ENCODE data around the gene IGF1R.

The IGF1R gene

DNA sequence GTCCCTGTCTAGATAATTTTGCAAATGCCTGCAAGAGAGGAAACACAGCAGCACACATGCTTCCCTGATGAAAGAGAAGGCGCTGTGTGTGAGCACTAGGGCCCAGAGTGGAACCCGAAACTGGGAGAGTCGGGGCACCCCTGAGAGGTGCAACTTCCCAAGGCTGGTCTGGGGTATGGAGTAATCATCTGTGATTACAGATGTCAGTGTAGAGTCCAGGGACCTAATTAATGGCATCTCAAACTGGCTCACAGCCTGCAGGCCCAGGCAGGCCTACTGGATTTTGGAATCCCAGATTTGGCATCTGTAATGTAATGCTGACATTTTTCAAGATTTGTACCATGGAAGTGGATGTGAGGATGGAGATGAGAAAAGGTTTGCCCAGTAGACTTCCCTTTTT, 329.8 kb downstream of the IGF1R start:
- H3K4me3 ChIP-seq (ENCODE audit: low read depth, low read length): no peak overlapping the region
- in situ Hi-C loops (cut with HindIII; ENCODE audit: low sequenced_read_pairs): no loop called here
- no peak for DNase-seq (ENCODE audit: low read depth, low spot score)
- TF ChIP-seq, protein P1, sequence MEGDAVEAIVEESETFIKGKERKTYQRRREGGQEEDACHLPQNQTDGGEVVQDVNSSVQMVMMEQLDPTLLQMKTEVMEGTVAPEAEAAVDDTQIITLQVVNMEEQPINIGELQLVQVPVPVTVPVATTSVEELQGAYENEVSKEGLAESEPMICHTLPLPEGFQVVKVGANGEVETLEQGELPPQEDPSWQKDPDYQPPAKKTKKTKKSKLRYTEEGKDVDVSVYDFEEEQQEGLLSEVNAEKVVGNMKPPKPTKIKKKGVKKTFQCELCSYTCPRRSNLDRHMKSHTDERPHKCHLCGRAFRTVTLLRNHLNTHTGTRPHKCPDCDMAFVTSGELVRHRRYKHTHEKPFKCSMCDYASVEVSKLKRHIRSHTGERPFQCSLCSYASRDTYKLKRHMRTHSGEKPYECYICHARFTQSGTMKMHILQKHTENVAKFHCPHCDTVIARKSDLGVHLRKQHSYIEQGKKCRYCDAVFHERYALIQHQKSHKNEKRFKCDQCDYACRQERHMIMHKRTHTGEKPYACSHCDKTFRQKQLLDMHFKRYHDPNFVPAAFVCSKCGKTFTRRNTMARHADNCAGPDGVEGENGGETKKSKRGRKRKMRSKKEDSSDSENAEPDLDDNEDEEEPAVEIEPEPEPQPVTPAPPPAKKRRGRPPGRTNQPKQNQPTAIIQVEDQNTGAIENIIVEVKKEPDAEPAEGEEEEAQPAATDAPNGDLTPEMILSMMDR (IDR thresholded peaks at IDR 0.05; ENCODE audit: low read depth, low read length): no peak

DNA sequence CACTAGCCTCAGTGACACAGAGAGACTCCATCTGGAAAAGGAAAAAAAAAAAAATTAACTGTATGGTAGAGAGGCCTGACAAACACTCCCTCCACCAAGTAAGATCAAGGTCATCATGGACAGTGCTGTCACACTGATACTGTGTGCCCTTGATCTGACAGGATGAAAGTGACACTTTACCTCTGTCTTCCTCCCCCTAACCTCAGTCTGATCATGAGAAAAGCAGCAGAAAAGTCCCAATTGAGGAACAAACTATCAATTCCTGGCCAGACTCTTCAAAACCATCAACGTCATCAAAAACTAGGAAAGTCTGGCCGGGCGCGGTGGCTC, 332.5 kb downstream of the IGF1R start:
- no peak for DNase-seq (ENCODE audit: low read depth, low spot score)
- no peak overlapping the region for H3K4me3 ChIP-seq (ENCODE audit: low read depth, low read length)
- in situ Hi-C loops (cut with HindIII; ENCODE audit: low sequenced_read_pairs): no loop called here
- TF ChIP-seq, protein P1 (IDR thresholded peaks at IDR 0.05; ENCODE audit: low read depth, low read length): no peak

DNA sequence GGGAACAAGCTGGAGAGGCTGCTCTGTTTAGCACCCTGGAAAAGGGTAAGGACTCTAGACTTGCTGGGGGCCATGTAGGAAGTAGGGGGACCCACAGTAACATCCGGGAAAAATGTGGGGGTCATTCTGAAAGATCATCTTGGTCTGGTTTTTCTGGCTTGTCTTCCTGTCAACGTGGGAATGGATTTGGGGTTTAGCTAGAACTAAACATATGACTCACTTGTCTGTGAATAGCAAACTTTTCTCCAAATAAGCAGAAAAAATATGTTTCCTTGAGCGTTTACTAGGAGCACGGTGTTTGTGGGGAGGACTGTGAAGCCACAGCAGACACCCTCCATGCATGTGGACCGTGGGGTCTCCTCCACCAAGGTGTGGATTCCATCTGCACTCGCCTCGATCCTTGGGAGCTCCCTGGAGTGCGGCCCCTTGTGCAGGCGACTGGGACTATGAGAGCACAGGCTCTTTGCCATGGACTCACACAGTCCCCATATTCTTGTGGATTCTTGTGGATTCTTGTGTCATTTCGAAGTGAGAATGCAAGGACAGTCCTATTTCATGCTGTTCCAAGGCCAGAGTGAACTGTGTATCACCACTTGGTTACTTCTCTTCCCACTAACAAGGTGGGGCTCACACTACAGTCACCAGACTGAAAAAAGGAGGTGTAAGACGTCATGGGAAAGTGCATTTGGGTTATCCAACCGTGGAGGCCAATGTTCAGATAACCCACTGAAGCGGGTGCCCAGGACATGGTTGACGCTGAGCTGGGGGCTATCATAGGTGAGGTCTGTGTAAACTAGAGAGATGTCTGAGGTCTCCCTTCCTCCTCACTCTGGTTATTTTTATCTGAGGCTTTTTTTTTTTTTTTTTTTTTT, 333.7 kb downstream of the IGF1R start:
- in situ Hi-C loops (cut with HindIII; ENCODE audit: low sequenced_read_pairs): no loop called here
- DNase-seq (ENCODE audit: low read depth, low spot score): peak; percentile 18
- TF ChIP-seq, protein P1 (IDR thresholded peaks at IDR 0.05; ENCODE audit: low read depth, low read length): no peak
- no peak overlapping the region for H3K4me3 ChIP-seq (ENCODE audit: low read depth, low read length)

DNA sequence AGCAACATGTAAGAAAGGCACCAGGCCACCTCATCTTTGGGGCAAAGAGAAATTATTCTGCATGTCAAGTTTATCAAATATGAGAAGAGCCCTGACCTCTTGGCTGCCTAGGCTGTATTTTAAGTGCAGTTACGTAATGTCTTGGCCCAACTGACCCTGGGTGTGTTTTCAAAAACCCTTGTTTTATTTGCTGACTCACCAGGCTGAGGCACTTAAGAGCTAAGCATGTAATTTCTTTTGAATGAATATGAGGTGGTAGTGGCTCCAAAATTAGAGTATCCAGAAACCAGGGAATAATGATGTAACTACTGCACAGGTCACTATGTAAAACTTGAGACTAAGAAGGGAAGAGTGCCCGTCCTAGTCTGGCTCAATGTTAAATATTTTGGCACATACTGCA, 335.0 kb downstream of the IGF1R start:
- TF ChIP-seq, protein P1 (IDR thresholded peaks at IDR 0.05; ENCODE audit: low read depth, low read length): no peak
- no peak overlapping the region for H3K4me3 ChIP-seq (ENCODE audit: low read depth, low read length)
- DNase-seq (ENCODE audit: low read depth, low spot score): peak; percentile 77
- in situ Hi-C loops (cut with HindIII; ENCODE audit: low sequenced_read_pairs): no loop called here

DNA sequence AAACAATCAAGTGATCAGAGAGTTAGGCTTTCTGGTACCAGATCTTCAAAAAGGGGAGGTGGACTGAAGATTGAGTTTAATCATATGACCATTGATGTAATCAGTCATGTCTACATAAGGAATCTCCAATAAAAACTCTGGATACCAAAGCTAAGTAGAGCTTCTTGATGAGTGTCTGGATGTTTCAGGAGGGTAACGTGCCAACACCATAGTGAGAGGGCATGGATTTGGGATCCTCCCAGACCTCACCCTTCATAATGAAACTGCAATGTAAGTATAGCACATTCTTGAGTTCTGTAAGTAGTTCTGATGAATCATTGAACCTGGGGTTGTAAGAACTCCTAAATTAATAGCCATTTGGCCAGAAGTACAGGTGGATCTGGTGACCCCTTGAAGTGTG, 337.9 kb downstream of the IGF1R start:
- TF ChIP-seq, protein P1 (IDR thresholded peaks at IDR 0.05; ENCODE audit: low read depth, low read length): no peak
- no peak overlapping the region for H3K4me3 ChIP-seq (ENCODE audit: low read depth, low read length)
- no peak for DNase-seq (ENCODE audit: low read depth, low spot score)
- in situ Hi-C loops (cut with HindIII; ENCODE audit: low sequenced_read_pairs): no loop called here

DNA sequence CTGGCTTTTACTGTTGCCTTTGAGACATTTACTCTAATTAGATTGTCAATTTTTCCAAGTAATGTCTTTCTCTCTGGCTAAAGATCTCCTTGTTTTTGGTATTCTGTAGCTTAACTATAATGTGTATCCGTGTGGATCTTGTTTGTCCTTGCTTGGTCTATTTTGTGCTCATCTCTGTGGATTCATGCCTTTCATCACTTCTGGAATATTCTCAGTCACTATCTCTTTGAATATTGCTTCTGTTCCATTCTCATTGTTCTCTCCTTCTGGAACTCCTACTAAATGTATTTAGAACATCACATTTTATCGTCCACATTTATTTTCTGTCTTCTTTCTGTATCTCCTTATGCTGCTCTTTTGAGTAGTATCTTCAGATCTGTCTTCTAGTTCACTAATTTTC, 346.6 kb downstream of the IGF1R start:
- no peak for DNase-seq (ENCODE audit: low read depth, low spot score)
- in situ Hi-C loops (cut with HindIII; ENCODE audit: low sequenced_read_pairs): no loop called here
- H3K4me3 ChIP-seq (ENCODE audit: low read depth, low read length): no peak overlapping the region
- TF ChIP-seq, protein P1 (IDR thresholded peaks at IDR 0.05; ENCODE audit: low read depth, low read length): no peak
